C4-2B (cell line): ENCODE results near the gene GMDS.

Experiments used
- H3K27ac ChIP-seq: fragments of 450-650 bp; 2 replicates; pipeline ENCODE4 v1.5.1; 2017
- ZFX ChIP-seq: fragments of 450-650 bp; IDR thresholded peaks from 2 replicates; pipeline ENCODE4 v1.6.1; 2017
- TF ChIP-seq, protein P1 (sequence below): fragments of 450-650 bp; conservative IDR thresholded peaks from 2 replicates; pipeline ENCODE4 v1.5.1; 2017; ENCODE audit warnings: mild to moderate bottlenecking

Gene GMDS

DNA sequence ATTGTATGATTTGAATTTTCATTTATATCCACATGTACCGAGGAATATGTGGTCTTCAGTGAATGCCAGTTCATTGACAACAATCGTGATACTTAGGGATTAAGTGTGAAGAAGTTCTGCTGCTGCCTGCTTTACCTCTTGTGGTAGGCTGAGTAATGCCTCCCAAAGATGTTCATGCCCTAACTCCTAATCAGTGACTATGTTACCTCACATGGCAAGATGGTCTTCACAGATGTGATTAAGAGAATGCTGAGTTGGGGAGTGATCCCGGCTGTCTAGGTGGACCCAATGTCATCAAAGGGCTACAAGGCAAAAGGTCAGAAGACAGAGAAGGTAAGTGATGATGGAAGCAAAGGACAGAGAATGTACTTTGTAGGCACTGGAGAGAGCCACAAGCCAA lies 454.7 kb downstream of the GMDS start:
- no peak overlapping the region for H3K27ac ChIP-seq
- TF ChIP-seq, protein P1, sequence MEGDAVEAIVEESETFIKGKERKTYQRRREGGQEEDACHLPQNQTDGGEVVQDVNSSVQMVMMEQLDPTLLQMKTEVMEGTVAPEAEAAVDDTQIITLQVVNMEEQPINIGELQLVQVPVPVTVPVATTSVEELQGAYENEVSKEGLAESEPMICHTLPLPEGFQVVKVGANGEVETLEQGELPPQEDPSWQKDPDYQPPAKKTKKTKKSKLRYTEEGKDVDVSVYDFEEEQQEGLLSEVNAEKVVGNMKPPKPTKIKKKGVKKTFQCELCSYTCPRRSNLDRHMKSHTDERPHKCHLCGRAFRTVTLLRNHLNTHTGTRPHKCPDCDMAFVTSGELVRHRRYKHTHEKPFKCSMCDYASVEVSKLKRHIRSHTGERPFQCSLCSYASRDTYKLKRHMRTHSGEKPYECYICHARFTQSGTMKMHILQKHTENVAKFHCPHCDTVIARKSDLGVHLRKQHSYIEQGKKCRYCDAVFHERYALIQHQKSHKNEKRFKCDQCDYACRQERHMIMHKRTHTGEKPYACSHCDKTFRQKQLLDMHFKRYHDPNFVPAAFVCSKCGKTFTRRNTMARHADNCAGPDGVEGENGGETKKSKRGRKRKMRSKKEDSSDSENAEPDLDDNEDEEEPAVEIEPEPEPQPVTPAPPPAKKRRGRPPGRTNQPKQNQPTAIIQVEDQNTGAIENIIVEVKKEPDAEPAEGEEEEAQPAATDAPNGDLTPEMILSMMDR, result no peak
- TF ChIP-seq ZFX, result no peak

DNA sequence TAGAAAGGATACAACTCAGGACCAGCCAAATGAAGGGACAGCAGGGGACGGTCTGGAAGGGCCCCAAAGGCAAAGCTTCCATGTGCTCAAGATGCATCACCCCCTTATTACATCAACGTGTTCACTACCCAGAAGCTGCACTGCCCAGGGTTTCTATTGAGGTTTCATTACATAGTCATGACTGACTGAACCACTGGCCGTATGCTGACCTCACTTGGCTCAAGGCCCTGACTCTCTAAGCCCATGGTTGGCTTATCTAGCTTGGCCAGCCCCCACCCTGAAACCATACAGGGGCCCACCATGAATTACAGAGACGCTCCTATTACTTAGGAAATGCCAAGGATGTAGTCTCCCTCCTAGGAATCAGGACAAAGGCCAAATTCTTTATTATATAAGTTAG lies 456.3 kb downstream of the GMDS start:
- H3K27ac ChIP-seq, result no peak overlapping the region
- TF ChIP-seq, protein P1, result no peak
- TF ChIP-seq ZFX, result no peak

DNA sequence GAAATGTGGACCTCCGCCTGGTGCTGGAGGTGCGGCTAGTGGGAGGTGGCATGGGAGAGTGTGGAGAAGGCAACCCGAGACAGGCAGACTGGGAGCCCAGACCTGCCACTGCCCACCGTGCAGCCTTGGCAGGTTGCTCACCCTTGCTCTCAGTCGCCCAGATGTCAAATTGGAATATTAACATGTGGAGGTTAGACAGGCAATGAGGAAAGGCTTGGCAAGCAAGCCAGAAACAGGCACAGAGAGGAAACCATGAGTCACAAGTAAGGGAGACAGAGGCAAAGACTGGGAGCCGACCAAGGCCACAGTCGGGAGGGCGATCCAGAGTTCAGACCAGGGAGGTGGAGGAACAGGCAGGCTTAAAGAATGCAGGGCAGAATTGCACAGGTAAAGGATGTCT lies 457.5 kb downstream of the GMDS start:
- no peak for TF ChIP-seq ZFX
- TF ChIP-seq, protein P1, result no peak

DNA sequence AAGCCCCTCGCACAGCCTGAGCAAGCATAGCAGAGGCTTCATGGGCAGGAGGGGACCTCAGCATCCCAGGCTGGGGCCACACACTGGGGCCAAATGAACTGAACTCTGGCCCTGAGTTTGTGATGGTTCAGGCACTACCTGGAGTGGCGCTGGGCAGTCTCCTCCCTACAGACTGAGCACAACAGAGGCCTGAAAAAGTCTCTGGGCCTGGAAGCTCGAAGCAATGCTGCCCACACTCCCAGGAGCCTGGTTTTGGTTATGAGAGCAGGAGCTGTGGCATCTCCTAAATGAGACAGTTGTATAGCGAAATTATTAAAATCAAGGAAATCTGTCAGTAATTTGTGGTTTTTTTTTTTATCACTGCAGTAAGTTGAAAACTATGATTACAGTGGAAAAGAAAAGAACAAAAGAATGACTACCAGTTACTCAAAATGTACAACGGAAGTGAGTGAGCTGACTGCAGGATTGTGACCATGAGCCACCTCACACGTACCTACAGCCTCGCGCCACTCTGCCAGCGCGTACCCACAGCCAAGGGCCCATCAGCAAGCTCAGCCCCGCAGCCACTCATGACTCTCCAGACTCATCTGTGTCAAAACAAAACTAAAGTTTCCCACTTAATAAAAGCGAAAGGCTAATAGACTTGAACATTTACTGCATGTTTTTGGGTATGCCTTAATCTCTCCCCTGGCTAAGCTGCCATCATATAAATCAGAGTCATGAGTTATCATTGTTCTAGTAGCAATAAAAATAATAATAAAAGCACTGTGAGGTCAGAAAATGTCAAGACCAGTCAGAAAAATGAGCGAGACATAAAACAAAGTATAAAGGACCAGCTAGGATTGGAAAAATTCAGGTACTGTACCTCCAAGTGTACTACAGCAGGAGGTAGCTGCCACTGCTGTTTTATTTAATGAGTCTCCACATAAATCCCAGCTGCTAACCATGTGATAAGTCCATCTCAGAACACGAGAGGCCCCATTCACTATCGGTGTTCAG lies 458.7 kb downstream of the GMDS start:
- no peak overlapping the region for H3K27ac ChIP-seq
- TF ChIP-seq, protein P1, result no peak
- no peak for TF ChIP-seq ZFX

More for the DNA sequence above, 457.5 kb downstream of the GMDS start:
- H3K27ac ChIP-seq, result no peak overlapping the region

DNA sequence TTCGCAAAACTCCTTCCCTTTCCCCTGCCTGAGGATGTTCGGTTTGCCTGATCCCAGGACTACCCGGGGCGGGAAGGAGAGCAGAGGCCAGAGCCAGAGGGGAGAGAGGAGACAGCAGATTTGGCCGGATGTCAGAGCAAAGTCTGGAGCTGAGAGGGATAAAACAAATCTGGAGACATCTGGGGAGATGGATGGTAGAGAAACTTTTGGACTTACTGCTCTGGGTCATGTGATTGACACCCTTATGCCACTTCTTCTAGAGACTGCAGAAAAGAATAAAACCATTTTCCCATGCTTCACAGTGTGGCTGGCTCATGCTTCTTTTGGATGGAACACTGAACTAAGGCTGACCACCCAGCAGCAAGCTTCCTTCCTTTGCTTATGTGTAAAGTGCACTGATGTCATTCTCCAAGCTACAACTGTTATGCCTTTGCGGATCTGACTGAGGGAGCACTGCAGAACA lies 461.0 kb downstream of the GMDS start:
- H3K27ac ChIP-seq, result no peak overlapping the region
- no peak for TF ChIP-seq ZFX
- TF ChIP-seq, protein P1, result no peak

DNA sequence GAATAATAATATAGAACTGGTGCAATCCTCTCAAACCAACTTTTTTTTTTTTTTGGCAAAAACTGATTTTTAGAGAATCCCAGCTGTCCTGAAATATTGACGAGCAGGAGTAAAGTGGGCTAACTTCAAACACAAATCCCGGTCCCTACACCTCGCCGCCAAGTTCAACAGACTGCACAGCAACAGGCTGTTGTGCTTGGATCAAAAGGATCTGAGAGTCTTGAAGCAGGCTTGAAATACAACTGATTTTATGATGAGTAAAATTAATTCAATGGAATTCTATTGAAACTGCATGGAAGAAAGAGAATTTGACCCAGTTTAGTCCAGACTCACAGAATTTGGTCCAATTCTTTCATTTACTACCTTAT lies 463.6 kb downstream of the GMDS start:
- no peak overlapping the region for H3K27ac ChIP-seq
- TF ChIP-seq, protein P1, result no peak
- no peak for TF ChIP-seq ZFX

DNA sequence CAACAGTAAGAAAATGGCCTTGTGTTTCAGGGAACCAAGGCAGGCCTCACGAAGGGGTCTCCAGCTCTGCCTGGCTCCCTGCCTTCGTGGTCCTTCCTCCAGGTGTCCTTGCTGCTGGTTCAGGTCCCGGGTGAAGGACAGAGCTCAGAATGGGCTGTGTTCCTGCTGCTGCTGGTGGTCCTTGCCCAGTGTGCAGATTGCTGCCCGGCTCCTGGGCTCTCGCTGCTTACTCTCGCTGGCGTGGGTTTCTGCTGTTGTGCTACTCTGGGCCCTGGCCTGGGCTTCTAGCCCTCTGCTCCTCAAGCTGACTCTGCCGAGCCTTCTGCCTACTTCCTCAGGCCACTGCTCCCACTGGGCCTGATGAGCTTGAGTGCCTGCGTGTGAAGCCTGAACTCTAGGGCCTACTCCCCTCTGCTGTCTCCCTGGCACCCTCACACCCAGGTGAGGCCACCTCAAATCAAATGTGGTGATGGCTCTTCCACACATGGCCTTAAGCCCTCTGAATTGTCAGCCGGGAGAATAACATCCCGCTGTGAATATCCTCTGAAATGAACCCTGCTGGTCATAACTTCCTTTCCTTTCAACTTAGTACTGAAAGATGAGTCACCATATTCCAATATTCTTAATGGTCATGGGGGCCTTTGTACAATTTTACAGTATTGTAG lies 464.1 kb downstream of the GMDS start:
- no peak for TF ChIP-seq ZFX
- TF ChIP-seq, protein P1, result no peak
- H3K27ac ChIP-seq, result no peak overlapping the region
